HG02759 (cell line): ENCODE results near the gene BIN1.

Experiments used
- ATAC-seq: cut with Tn5 transposase; IDR thresholded peaks from one replicate; pipeline ENCODE4 v1.9.1; 2021; ENCODE audit warnings: mild to moderate bottlenecking, moderate library complexity; ENCODE audit not compliant: unreplicated experiment

BIN1 gene

DNA sequence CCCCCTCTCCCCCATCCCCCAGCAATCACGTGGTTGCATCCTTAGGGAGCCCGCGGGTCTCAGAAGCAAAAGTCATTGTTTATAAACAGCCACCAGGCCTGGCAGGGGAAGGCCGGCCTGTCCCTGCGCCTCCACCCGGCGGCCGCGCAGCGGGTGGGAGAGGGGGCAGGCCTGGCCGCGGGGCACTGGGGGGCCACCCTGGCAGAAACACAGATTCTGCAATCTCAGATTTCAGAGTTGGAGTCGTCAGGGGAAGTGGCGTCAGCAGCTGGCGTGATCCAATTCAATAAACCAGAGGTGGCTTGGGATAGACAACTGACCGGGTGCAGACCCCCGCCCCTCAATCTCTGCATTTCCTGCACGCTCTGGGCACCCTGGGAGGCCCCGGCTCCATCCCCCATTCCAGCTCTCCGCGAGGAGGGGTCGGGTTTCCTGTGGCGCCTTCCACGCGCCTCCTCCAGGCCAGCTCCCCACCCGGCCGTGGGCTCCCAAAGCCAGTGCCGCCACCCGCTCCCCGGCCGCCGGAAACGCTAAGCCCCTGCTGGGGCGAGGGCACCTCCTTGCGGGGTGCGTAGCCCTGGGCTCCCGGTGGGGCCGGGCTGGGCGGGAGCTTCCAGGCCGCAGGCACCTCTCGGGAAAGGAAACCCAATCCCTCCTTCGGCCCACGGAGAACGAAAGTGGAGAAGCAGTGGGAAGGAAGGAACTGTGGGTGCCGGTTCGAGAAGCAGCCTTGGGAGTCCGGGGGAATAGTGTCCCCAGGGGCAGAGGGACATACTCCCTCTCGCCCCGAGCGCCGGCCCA, 1.1 kb downstream of the BIN1 start:
- ATAC-seq = no peak

DNA sequence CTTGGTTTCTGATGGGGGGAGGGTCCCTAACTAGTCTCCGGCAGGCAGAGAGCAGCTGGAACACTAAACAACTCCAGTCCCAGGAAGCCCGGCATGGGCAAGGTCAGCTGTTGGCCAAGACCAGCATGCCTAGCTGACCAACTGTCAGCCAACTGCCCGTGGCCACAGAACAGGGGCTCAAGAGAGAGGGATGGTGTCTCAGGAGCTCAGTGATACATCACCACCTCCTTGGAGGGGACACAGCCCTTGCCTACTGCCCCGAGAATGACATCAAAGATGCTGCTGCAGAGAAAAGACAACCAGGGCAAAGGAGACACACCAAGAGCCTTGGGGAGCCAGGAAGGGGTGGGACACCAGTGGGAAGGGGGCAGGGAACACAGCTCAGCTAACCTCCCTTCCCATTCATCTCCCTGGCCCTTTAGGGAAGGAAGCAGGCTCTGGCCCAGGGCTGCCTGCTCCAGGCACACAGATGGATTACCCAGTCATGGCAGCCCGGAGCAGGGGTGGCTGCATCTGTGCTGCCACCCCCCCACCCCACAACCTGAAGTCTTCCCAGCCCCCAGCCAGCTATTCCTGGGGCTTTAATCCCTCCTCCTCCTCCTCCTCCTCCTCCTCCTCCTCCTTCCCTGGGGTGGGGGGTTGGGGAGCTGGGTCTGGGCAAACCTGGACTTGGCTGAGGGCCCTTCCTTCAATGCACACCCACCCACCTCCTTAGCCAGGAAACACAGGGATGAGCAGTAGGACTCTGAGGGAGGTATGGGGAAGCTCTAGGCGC, 1.9 kb downstream of the BIN1 start:
- ATAC-seq = no peak

DNA sequence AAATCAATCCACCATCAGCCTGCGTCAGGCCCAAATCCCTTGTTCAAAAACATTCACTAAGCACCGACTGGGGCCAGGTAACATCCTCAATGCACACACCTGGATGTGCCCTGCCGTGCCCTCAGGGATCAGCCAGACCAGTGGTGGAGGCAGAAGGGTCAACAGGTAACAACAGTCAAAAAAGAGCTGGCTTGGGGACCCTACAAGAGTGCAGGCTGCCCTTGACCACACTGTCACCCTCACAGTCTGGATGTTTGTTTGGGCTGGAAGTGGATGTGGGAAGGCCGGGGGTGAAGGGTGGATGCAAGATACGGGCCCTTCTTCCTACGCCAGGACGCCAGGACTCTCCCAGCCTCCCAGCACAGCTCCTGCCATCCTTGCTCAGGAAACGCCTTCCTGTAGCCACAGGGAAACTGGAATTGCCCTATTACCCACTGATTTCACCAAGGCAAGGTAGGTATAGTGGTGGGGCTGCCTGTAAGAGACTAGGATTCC, 2.7 kb downstream of the BIN1 start:
- no peak for ATAC-seq

DNA sequence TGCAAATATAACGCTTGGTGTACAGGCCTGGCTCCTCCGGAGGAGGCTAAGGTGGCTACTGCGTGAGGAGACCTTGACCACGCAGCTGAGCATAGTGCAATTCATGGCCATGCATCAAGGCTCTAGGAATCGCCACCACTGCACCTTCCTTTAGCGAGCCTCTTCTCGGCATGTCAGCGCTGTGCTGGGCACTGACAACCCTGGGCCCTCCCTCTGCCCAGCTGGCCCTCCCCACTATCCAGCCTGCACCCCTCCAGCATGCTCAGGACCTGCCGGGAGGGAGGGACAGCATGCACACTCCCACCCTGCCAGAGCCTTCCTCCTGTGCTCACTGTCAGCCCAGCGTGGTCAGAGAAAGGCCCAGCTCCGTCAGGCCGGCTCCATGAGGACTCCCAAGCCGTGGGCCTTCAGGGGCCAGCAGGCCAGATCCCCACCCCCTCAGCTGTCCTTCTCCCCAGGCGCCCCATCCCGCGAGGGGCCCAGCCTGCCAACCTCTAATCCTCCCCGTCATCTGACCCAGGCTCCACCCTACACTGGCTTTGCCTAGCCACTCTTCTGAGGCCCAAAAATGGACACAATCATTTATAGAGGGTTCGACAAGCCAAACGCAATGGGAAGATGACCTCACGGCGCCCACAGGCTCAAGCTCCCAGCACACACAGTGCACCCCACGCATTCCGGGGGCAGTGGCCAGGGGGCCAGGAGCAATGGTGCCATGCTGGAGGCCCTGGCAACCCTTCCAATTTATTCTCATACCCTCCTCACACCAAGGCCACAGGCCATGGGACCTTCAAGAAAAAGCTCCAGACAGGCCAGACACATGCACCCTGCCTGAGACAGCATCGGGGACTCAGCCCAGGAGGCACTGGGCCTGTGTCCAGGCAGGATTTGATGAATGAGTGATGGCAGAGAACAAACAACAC, 3.5 kb downstream of the BIN1 start:
- ATAC-seq = no peak

DNA sequence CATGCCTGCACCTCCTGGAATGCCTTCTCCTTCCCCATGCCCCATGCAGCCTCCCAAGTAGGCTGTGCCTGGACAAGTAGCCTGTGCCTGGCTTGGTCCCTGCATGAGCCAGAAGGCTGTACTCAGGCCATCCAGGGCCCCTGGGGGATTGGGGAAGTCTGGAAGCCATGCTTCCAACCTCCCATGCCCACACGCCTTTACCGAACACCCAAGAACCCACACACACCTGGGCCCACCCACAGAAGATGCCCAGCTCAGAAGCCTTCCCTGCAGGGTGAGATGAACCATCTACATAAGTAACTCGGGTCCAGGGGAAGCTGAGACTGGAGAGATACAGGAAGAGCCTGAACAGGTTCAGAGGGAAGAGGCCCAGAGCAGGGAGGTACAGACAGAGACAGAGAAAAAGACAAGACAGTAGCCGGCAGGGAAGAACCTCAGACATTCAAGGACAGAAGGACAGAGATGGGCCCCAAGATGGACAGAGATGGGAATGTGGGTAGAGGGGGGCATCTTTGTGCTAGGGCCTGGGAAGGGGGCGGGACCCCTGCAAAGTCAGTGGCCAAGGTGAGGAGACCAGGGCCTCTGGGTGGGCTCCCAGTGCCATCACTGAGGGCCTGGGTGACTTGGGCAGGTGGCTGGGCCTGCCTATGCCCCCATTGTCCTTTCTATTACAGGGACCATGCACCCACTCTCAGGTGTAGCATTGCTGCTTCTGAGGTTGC, 4.3 kb downstream of the BIN1 start:
- no peak for ATAC-seq

DNA sequence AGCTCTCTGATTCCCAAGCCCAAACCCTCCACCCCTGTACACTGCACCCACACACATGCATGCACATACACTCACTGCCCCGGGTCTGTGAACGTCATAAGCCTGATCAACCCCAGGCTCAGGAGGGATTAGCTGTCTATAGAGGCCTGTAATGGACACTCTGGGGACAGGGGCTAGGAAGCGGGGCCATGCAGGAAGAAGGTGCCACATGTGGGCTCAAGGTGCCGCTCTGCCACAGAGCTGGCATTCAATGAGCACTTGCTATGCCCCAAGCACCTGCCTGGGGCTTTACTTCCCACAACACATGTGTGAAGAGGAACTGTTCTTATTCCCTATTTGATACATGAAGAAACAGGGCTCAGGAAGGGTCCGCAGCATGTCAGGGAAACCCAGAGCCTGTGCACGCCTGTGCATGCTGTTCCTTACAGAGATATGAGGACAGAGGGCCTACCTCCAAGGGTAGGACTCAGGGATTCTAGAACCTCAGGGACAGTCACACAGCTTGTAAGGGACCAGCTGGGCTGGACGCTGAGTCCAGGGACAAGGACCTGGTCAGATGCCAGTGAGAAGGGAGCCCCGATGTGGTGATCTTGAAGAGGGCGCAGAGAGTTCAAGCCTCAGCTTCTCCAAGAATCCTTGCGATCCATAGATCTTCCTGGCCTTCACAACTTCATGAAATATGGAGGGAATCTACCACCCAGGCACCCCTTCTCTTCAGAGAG, 5.0 kb downstream of the BIN1 start:
- no peak for ATAC-seq

DNA sequence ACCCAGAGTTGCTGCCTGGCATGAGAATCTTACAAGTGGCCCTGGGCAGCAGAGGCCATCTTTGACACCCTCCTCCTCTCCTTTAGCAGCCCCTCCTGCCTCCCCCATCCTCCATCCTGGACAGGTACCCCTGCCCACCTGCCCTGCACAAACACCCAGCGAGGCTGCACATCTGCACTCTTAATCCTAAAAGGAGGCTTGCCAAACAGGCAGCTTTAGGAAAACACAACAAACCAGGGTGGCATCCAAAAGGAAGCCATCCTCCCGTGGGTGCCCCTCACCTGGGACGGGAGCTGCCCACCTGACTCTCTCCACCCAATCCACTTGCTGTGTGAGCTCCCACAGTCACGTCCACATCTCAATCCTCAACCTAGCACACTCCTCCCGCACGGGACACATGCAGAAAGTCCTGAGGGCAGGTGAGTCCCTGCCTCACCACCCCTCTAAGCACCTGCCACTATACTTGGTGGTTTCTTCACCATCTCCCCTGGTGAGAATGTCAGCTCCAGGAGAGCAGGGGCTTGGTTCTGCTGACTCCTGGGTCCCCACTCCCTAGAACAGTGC, 5.8 kb downstream of the BIN1 start:
- no peak for ATAC-seq

DNA sequence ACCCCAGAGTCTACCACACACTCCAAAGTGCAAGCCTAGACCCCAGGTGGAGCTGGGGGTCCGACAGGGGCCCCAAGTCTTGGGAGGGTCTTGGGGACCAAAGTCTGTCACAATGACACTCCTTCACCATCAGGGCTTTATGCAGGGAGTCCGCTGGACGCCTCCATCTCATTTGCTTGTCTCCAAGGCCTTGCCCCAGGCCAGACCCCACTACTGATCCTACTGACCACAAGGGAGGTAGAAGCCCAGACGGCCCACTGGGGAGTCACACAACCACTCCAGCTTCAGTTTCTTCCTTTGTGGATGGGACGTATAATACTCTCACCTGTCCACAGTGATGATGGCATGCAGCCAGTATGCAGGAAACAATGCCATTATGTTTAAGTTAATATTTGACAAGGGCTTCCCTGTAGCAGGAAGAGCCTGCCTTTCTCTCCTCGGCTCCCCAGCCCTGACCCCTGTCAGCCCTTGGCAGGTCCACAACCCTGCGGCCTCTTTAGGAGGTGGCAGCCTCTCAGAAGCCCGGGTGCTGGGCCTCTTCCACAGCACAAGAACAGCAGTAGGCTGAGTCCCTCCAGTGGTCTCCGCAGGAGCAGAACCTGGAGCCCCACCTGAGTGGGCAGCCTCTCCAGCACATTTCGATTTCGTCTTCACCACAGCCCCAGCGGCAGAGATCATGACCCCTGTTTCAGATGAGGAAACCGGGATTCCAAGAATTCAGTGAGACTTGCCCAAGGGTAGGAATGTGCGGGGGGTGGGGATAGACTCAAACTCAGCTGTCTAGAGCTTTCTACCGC, 6.5 kb downstream of the BIN1 start:
- no peak for ATAC-seq

DNA sequence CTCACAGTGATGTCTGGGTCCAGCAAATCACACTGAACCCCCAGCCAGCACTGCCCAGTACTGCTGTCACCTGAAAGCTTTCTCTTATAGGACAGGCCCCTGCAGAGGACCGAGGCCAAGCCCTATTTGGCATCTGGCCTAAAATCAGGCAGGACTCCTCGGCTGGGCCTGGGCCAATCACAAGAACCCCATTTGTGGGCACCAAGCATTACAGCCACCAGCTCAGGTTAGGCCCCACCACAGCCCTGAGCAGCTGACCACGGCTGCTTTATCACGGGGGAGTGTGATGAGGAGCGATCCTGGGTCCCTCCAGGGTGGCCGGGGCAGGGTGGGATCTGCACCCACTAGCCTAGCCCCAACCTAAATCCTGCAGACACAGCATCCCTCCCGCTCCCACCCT, 8.2 kb downstream of the BIN1 start:
- no peak for ATAC-seq

DNA sequence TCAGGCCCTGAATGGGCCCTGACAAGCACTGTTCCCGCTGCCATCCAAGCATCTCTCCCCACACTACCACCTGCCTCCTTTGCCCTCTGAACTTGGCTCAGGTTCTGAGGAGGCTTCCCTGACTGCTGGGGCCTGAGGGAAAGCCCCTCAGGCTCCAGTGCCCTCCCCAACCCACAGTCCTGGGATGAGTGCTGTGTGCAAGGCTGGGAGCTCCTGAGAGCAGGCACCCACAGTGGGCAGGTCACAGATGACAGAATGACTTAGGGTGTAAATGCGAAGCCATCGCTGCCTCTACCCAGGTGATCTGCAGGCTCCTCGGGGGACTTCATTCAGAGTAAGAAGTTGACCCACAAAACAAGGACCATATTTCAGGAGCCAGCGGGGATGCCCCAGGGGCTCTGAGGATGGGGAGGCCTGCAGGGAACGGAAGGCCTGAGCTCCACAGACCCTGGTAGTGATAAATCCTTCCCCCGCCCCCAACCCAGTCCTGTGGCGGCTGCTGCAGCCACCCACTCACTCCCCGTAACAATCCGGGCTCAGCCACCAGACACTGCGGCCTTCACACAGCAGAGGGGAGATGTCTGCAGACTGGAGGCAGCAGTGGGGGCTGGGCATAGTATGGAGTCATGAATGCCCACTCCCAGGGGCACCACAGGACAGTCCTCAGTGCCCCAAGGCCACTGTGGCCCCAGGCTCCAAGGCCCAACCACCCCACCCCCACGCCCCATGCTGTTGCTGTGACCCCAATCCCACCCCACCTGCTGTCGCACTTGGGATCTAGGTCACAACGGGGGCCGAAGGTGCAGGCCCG, 8.9 kb downstream of the BIN1 start:
- no peak for ATAC-seq

DNA sequence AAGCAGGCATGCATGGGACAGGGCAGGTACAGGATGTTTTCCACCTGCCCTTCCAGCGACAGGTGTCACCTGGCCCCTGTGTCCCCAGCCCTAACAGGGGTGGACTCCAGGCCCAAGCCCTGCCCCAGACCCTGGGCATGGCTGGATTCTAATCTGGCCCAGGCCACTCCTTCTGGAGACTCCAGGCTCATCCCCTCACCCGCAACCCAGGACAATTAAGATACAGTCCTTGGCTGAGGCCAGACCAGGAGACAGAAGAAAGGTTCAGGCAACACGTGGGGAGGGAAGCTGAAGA, 9.5 kb downstream of the BIN1 start:
- ATAC-seq = no peak

DNA sequence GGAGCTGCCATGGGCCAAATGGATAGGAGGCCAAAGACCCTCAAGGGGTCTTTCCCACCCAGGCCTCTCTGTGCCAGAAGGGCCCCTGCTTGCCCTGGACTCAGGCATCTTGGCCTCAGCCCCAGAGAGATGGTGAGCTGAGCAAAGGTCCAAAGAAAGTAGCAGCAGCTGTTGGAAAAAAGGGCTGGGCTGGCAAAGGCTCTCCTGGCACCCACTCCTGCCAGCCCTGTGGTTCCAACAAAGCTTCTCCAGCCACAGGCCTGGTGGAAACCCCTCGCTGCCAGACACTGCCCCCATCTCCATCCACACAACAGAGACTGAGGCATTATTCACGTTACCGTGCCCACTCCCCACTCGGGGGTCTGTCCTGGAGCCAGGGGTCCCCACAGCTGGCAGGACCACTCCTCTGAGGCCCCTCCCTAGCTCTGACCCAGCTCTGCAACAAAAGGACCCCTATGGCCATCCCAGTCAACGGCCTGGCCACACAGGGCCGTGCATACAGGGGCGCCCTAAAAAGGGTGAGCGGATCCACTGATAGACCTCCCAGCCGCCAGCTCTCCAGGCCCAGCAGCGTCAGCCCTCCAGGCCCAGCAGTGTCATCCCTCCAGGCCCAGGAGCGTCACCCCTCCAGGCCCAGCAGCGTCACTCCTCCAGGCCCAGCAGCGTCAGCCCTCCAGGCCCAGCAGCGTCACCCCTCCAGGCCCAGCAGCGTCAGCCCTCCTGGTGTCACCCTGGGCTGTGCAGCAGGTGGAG, 10.1 kb downstream of the BIN1 start:
- no peak for ATAC-seq

DNA sequence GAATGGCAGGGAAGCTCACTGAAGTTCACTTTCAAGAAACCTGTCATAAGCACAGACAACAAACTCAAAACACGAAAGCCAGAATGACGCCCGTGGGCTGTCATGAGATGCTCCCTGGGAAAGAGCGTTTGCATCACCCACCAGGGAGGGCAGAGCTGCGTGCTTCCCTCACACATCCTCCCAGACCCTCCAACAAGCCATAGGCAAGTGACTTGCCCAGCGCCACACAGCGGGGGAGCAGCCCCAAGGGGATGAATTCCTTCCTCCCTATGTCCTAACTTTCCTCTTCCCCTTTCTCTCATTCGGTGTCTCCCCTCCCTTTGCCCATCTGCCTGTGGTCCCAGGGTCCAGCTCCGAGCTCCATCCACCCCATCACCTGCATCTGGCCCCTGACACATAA, 10.7 kb downstream of the BIN1 start:
- ATAC-seq = no peak

DNA sequence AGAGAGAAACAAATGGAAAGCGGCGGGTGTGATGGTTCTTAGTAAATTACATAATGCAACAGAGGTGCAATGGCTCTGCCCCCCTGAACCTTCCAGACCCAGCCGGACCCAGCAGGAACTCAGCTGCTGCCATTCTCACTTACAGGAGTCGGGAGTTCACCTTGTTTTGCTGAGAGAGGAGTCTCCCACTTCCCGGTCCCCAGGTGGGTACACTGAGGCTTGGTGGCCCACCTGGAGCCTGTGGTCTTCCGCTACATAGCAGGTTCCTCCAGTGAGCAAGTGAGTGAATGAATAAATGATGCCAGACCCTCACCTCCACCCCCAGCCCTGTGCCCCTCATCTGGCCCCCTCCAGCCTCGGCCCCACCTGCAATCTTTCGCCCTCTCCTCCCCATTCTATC, 11.2 kb downstream of the BIN1 start:
- no peak for ATAC-seq

DNA sequence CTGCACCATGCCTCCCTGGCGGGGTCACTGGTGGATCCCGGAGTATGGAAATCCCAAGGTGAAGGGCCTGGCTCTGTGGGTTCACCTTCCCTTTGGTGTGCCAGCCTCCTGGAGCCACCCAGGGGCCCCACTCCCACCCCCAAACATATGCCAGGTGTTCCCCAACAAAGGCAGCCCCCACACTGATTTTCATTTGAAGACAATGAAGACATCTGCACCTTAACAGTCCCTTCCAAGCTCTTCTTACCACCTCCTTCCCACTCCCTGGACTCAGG, 11.7 kb downstream of the BIN1 start:
- ATAC-seq = no peak

DNA sequence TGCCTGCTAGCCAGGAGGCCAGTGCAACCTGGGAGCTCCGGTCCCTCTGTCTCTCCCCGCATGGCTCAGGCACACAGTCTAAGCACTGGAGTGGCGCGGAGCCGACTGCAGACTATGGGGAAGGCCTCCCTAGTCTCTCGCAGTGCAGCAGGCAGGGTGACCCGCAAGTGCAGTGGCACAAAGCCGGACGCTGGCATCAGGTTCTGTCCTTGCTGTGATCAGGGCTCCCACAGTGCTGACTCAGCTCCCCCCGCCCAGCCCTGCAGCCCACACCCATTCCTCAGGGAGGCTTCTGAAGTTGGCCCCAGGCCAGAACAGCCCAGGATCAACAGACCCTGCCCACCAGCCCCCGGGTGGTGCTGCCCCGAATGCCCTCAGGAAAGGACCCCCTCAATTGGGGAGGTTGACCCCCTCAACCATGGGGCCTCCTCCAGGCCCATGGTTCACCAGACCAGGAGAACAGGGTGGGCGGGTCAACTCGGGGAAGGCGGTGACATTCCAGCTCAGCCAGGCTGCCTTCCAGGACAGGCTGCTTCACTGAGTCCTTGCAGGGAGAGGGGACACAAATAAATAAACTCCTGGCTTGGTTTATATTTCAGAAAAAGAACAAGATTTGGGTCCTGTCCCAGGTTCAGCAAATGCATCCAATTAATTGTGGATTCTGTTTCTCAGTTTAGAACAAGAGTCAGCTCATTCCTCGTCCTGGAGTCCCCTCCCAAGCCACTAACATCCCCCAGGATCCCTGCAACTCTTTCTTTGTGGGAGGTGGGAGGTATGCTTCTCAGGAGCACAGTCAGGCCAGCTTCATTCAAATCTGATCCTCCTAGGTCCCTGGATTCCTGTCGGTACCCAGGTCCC, 12.2 kb downstream of the BIN1 start:
- ATAC-seq = no peak
